GM12891 (cell line): ENCODE results near the gene PPDPF.

Source experiments
- POLR2A ChIP-seq: IDR thresholded peaks from 2 replicates; pipeline ENCODE4 v1.6.1; 2011; ENCODE audit warnings: low read depth, low read length, control low read depth
- POLR2AphosphoS5 ChIP-seq: IDR thresholded peaks from 2 replicates; pipeline ENCODE4 v1.6.1; 2011; ENCODE audit warnings: low read depth, low read length, control low read depth

DNA sequence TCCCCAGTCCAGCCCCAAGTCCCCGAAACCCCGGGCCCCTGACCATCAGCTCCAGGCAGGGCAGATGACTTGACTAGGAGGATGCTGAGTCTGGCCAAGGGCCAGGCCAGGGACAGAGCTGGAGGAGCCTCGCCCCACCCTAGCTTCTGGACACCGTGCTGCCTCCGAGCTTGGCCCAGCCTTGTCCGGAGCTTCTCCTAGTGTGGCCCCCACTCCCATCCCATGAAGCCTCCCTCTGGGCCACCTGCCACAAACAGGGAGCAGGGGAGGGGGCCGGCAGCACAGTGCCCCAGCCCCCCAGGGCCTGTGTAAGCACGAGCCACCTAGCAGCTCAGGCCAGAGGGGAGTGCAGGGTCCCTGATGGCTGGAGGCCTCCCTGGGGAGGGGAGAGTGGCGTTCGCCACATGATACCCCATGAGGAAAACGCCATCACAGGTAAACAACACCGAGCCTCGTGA lies 27.0 kb upstream of the PPDPF start:
- TF ChIP-seq POLR2A = no peak
- no peak for TF ChIP-seq POLR2AphosphoS5
